ENCODE results near the gene TP73.

The TP73 gene

DNA sequence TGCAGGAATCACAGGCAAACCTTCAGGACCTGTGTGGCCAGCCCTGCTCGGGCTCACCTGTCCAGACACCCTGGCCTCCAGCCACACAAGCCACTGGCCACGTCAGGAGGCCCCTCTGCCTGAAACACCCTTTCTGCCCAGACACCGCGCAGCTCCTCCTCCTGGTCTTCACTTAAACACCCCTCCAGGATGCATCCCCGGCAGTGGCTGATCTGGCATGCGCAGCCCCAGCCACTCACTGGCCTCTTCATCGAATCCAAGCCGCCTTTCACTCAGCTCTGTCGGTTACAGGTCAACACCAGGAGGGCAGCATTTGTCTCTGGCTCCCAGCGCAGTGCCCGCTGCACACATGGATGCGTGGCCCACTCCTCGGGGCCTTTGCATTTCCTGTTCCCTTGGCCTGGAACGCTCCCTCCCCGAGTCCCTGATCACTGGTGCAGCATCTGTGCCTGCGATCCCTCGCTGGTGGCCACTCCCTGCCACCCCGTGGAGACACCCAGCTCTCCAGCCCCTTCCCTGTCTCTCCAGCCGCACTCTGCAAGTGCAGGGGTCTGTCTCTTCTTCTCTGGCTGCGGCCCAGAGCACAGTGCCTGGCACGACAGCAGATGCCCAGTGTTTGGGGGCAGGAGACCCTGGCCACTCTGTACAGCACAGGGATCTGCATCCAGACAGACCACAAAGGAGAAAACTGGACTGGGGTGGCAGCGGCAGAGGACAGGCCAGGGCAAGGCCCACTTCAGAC, 18.1 kb upstream of the TP73 start:
- no peak for DNase-seq (ENCODE audit: low spot score)

DNA sequence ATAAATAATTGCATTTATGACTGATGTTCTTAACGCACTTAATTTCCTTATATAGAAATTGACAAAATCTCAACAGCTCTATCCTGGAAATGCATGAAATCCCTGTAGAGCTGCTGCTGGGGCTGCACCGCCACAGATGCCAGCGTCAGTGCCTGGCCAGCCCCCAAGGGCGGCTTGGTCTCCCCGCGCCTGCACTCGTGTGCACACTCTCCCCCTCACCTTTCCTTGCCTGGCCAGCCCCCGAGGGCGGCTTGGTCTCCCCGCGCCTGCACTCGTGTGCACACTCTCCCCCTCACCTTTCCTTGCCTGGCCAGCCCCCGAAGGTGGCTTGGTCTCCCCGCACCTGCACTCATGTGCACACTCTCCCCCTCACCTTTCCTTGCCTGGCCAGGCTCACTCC, 16.2 kb upstream of the TP73 start:
- no peak for DNase-seq (ENCODE audit: low spot score)

DNA sequence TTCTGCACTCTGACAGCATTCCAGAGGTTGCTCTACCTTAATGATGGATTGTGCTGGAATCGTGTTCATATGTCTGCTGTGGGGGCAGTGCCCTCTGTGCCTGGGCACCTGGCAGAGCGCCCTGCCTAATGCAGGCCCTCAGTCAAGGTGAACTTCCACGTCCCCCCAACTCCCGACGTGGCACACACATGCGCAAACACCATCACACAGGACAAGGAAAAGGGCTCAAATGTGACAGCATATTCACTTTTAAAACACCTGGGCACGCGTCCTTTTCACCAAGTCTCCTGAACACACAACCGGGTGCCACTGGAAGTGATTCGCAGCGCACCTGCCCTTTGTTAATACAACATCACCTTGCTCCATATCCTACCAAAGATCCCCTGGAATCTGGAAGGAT, 15.8 kb upstream of the TP73 start:
- DNase-seq (ENCODE audit: low spot score) = no peak

DNA sequence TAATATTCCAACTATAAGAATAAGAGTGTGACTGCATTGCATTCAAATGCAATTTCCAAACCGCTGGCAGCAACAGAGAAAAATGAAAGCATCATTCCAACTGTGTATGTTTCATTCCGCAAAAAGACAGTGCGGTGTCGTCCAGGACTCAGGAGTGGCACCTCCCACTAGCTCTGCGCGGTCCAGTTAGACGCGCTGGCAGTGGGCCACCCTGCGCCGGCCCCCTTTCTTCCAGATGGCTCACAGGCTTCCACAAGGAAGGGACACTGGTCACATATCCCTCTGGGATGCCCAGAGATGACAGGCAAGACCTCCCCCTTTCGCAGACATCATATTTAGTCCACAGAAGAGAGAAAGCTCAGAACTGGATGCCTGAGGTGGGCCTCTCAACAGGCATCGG, 14.3 kb upstream of the TP73 start:
- no peak for DNase-seq (ENCODE audit: low spot score)

DNA sequence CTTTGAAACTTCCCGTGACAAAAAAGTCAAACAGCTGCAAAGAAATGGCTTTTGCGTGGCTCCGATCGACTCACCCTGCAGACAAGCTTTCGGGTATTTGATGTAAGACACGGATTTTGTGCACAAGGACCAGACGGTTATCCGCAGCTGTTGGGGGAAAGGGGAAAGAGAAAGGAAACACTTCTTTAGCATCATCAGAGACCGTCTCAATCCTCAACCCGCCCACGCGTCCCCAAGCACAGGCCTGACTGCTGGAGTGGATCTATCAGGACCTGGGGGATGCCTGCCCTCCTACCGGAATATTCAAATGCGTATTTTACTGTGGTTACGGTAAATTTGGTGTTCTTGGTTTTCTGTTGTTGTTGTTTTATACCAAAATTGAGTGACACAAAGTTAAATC, 13.6 kb upstream of the TP73 start:
- DNase-seq (ENCODE audit: low spot score) = no peak

DNA sequence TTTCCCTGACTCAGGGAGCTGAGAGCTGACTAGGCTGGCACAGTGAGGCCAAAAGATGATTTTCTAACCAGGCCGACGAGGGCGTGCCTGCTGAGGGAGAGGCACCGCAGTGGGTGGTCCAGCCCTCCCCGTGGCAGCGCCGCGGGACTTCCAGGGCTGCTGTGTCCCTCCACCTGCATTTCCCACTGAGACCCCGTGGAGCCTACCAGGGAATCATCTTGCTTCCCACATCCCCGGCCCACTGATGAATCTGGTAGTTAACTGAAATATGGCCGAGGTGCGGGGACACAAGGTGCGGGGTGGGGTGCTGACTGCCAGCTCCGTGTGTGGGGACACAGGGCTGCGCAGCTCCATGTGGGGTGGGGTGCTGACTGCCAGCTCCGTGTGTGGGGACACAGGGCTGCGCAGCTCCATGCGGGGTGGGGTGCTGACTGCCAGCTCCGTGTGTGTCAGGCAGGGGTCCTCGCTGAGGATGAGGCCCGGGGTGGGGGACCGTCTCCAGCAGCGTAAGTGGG, 12.9 kb upstream of the TP73 start:
- DNase-seq (ENCODE audit: low spot score) = no peak

DNA sequence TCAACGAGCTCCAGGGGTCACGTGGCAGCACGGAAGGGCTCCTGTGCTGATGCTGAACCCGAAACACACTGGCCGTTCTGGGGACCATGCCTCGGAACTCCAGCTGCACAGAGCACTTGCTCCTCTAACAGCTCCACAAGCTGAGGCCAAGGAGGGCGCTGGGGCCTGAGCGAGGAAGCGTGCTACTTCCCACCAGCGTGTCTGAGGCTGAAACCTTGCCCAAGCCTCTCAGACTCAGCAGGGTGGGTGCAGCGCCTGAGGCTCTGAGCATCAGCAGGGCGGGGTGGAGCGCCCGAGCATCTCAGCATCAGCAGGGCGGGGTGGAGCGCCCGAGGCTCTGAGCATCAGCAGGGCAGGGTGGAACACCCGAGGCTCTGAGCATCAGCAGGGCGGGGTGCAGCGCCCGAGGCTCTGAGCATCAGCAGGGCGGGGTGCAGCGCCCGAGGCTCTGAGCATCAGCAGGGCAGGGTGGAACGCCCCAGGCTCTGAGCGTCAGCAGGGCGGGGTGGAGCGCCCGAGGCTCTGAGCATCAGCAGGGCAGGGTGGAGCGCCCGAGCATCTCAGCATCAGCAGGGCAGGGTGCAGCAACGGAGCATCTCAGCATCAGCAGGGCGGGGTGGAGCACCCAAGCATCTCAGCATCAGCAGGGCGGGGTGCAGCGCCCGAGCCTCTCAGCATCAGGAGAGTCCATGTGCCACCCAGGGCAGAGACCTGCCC, 12.0 kb upstream of the TP73 start:
- no peak for DNase-seq (ENCODE audit: low spot score)

DNA sequence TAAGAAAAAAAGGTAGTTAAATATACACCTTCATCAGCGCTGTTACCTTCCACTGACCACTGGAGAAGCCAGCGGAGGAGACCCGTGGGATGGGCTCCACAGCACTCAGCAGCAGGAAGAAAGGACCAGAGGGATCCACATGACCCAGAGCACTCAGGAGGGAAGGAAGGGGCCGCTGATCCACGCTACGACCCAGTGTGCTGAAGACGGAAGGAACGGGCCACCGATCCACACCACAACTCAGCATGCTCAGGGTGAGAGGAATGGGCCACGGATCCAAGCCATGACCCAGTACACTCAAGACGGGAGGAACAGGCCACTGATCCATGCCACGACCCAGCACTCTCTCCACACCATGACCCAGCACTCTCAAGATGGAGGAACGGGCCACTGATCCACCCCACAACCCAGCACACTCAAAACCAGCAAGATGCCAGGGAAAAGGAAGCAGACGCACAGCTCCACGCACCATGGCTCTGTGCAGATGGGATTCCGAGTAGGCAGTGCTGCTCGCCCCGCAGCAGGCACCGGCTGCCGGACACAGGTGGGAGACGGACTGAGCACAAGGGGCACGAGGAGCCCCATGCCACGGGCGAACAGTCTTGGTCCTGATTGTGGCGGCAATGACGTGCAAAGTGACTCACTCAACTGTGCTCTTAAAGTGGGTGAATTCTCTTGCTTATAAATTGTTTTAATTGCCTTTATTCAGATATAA, 11.1 kb upstream of the TP73 start:
- no peak for DNase-seq (ENCODE audit: low spot score)

DNA sequence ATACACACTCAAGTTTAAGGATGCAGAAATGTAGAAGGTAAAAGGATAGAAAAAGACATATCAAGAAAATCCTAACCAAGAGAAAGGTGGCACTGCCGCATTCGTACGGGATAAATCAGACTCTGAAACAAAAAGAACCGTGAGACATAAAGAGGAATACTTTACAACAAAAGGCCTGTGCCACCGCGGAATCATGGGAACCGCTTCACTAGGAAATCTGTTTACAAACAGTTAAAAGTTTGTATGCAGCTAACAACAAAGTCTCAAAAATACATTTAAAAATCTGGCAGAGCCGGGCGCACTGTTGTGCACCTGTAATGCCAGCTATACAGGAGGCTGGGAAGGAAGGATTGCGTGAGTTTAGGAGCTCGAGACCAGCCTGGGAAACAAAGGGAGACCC, 10.5 kb upstream of the TP73 start:
- no peak for DNase-seq (ENCODE audit: low spot score)

DNA sequence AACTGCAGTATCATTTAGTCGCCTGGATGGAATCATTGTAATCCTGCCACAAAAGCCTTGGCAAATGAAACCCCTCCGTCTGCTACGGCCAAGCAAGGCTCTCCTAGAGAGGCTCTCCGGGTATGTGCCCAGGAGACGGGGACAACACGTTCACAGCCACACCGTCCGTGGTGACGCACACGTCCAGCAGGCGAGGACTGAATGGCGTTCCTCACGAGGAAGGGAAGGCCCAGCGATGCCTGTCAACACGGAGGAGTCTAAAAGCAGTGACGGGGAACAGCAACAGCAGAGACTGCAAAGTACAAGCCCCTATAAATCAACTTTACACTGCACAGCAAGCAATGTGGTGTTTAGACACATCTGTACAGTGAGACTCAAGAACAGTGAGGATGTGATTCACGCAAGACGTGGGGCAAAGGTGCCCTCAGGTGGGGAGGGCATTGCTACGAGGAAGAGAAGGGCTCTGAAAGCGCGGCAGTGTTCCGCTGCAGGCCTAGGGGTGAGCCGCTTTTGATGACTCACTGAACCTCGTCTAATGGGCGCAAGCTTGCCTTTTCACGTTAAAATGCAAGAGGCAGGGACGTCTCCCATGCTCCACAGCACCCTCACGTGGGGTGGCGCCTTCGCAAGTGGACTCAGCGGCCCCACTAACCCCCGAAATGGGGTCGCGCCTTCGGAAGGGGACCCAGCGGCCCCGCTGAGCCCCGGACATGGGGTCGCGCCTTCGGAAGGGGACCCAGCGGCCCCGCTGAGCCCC, 9.2 kb upstream of the TP73 start:
- DNase-seq (ENCODE audit: low spot score) = no peak

DNA sequence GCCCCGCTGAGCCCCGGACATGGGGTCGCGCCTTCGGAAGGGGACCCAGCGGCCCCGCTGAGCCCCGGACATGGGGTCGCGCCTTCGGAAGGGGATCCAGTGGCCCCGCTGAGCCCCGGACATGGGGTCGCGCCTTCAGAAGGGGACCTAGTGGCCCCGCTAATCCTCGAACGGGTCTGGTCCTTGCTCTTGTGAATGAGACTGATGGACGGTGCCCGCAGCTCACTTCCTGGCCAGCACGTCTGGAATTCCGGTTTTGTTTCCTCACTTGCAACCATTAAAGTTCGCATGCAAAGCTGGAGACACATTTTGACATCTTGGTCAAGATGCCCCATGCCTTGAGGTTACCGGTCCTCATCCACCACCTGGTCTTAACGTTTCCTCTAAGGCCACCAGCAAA, 8.0 kb upstream of the TP73 start:
- no peak for DNase-seq (ENCODE audit: low spot score)

DNA sequence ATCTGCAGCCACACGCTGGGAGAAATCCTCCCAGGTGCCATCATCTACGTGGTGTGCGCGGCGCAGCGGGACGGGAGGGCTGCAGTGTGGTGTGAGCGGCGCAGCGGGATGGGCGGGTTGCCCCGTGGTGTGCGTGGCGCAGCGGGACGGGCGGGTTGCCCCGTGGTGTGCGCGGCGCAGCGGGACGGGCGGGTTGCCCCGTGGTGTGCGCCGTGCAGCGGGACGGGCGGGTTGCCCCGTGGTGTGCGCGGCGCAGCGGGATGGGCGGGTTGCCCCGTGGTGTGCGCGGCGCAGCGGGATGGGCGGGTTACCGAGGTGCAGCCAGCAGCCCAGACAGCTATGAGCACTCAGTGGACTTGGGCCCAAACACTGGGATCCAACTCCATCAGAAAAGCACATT, 7.1 kb upstream of the TP73 start:
- no peak for DNase-seq (ENCODE audit: low spot score)

DNA sequence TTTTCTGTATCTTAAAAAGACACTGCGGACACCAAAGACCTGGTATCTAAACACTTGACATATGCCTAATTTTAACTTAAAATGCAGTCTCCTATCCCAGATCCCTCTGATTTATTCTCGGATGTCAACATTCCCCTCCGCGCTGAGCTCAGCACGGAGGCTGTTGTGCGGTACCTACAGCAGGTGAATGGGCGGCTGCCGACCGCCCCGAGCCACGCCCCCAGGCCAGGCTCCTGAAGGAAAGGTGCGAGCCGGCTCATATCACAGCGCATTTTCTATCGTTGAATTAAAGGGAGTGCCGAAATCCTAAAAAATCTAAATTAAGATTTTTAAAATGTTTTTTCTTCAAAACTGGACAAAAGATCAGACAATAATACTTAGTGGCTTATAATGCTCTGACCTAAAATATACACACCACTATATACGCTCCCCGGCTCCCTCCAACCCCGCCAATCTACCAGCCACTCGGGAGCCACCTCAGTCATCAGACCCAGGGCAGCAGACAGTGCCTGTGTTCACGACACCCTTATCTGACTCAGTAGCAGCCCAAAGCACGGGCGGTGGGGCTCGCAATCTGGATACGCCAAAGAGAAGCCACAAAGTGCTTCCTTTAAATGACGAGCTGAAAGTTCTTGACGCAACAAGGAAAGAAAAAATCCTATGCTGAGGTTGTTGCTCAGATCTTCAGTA, 6.5 kb upstream of the TP73 start:
- no peak for DNase-seq (ENCODE audit: low spot score)

DNA sequence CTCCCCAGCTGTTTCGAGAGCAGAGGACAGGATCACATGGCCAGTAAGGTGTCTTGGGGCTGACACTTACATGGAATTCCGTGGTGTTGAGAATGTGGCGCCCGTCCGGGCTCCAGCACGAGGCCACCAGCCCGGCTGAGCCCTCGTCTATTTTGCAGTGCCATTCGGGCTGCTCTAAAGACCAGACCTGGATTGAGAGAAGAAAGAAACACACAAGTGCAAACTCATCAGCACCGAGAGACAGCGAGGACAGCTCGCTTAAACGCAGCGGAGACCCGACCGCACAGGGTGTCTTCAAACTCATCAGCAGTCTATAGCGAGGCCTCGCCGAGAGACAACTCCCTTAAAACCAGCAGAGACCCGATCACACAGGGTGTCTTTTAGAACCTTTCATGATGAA, 5.7 kb upstream of the TP73 start:
- no peak for DNase-seq (ENCODE audit: low spot score)

DNA sequence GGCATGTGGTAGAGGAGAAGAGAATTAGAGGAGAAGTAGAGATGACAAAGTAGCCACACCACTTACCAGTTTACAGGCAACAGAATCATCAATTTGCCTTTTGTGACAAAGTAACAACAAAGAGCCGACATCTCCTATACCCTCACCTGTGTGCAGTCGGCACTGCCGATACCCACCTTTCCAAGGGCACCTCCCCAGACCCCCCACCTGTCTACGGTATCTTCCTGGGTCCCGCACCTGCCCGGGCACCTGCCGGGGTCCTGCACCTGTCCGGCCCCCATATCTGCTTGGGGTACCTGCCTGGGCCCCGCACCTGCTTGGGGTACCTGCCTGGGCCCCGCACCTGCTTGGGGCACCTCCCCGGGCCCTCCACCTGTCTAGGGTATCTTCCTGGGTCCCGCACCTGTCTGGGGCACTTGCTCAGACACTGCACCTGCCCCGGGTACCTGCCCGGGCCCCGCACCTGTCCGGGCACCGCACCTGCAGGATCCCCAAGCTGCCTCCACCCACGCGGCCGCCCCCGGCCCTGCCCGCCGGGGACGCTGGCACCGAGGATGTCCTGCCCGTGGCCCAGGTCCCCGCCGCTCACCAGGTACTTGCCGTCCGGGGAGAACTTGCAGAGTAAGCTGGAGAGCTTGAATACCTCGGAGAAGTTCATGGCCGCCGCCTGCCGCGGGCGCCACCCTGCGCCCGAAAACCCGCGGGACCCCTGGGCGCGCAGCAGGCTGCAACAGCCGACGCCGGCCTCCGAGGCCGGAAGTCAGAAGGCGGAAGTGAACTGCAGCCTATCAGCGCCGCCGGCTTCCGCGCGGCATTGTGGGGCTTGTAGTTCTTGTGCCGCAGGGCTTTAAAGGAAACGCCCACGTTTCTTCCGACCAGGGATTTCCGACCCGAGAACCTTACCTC, 2.7 kb upstream of the TP73 start, which contains the start of gene WRAP73:
TSS of gene WRAP73 (minus strand) at position 762 of the 906 bp plus-strand sequence. CDS start at position 658, 104 bp downstream.
- DNase-seq (ENCODE audit: low spot score) = peak; percentile 89

DNA sequence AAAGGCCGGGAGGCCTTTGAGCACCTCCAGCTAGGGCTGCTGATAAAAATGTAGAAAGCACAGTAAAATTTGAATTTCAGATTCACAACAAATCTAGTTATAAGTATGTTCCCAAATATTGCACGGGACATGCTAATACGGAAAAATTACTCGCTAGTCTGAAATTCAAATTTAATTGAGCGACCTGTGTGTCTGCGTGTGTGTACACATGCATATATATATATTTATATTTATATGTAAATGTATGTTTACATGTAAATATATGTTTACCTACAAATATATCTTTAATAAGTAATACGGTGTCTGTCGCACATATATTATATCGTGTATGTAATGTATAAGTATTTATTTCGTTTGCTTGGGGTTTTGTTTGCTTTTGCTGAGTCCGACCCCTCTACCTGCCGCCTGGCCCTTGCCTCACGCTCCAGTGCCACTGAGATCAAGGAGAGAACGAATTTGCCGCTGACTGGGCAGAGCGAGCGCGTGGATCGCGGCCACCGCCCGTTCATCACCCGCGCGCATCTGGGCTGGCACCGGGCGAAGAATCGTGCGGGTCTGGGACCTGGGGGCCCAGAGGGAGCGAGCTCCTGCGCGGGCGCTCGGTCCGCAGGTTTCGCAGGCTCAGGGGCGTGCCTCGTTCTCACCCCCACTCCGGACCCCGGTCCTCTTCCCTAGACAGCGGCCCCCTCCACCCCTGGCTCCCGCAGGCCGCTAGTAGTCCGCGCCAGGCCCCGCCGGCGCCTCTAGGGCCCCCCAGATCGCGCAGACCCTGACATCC, 1.9 kb upstream of the TP73 start:
- no peak for DNase-seq (ENCODE audit: low spot score)

DNA sequence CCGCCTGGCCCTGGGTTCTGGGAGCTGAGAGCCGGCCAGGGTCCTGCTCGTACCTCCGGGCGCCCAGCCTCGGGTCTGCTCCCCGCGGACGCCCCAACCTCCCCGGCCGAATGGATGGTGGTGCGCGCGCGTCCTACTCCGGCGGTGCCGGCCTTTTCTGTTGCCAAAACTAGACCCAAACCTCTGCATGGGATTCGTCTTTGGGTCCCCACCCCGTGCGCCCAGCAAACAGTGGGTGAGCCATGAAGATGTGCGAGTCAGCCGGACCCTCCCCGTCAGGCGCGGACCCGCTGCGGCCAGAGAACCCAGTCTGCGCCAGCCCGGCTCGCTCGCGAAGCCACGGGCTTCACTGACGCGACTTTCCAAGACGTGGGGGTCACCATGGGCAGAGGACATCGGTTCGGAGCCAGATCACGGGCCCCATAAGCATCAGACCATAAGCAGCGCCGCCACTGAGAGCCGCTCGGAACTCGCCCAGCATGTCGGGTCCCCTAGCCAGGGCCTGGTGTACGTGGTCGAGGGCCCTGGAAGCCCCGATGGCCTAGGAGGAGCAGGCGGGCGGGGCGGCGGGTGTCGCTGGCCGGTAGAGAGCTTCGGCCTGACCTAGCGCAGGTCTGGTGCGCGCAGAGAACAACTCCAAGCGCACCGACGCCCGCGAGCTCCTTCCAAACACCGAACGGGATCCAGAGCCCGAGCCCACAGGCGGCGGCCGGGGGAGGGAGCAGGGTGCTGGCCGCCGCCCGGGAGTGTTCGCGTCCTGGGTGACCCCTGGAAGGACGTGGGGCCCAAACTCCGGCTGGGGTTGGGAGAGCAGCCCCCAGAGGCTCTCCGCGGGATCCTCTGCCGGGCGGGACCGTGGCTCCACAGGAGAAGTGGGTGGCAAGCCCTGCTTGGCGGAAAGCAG, 1.0 kb upstream of the TP73 start:
- DNase-seq (ENCODE audit: low spot score) = no peak

DNA sequence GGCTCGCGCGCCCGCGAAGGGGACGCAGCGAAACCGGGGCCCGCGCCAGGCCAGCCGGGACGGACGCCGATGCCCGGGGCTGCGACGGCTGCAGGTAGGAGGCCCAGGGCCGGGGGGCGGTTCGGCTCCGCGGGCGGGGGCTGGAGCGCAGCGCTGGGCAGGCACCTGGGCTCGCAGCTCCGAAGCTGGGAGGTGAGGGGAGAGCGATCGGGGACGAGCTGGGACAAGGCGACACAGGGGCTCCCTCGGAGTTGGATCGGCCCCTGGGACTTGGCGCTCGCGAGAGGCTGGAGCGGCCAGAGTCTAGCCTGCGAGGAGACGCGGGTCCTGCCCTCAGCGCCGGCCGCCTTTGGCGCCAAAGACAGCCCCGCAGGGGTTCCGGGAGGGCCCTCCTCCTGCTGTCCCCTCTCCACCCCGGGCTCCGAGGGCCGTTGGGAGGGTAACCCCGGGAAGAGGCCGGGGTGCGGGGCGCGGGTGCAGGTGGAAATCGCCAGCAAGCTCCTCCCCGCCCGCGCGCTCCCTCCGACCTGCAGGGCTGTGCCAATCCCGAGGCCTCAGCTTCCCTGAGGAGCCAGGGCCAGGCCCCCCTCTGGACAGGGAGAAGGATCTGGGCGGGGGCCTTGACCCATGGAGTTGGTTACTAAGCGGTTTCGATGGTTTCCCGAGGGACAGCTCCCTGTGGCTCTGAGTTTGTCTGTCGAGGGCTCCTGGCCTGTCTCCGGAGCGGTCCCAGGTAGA, 401 bp downstream of the TP73 start:
- DNase-seq (ENCODE audit: low spot score) = no peak

Data from CD4-positive, alpha-beta T cell treated with Interleukin-6 at 100 ng/mL for 8 hours (primary cell).